ENCODE measurements around the gene COLEC11. TPM values are rescaled to one million over a fixed set of nuclear protein-coding genes. Genes with fewer than 3 reads are reported as not detected.

The COLEC11 gene
- total RNA-seq, 1 experiment from 2014 or later, result 0.77 TPM

DNA sequence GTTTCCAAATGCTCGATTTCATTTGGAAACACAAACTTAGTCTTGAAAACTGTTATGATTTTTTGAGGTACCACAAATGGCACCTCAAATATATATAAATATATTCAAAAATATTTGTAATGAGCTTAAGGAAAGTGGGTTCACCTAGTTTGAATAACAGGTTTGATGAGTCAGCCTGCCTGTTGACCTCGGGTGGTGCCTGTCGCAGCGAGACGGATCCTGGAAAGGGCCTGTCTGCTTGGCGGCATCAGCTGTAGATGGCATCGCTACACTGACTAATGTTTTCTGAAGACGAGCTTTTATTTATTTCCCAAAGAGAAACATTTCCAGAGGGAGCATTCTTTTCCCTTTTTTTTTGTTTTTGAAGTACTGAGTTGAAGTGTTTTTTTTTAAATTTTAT is 70.0 kb downstream of the COLEC11 start:
- Histone ChIP-seq H3K27me3 (replicated peaks; ENCODE audit: insufficient read depth, low read depth, low read length, poor library complexity) (no peaks in the 10 kb centered on the region), H3K4me3 (ENCODE audit: low read depth, low read length, poor library complexity, severe bottlenecking) (no peak overlapping the region), H3K27ac (ENCODE audit: low read depth, low read length, poor library complexity, severe bottlenecking) (no peak overlapping the region), H3K9me3 (ENCODE audit: low read depth, low read length, poor library complexity, severe bottlenecking) (no peaks in the 10 kb centered on the region), H3K4me1 (ENCODE audit: insufficient read depth, low read length, poor library complexity, severe bottlenecking) (peaks cover 2% of the 10 kb centered on the region), H3K36me3 (ENCODE audit: insufficient read depth, low read length, poor library complexity, severe bottlenecking) (no peaks in the 10 kb centered on the region)
- DNase-seq (ENCODE audit: low spot score), result no peak
- TF ChIP-seq, protein P1, sequence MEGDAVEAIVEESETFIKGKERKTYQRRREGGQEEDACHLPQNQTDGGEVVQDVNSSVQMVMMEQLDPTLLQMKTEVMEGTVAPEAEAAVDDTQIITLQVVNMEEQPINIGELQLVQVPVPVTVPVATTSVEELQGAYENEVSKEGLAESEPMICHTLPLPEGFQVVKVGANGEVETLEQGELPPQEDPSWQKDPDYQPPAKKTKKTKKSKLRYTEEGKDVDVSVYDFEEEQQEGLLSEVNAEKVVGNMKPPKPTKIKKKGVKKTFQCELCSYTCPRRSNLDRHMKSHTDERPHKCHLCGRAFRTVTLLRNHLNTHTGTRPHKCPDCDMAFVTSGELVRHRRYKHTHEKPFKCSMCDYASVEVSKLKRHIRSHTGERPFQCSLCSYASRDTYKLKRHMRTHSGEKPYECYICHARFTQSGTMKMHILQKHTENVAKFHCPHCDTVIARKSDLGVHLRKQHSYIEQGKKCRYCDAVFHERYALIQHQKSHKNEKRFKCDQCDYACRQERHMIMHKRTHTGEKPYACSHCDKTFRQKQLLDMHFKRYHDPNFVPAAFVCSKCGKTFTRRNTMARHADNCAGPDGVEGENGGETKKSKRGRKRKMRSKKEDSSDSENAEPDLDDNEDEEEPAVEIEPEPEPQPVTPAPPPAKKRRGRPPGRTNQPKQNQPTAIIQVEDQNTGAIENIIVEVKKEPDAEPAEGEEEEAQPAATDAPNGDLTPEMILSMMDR (conservative IDR thresholded peaks at IDR 0.05; ENCODE audit: low read depth, low read length), result no peak
- TF ChIP-seq EZH2 (IDR thresholded peaks at IDR 0.05; ENCODE audit: borderline replicate concordance, low read depth, low read length, poor library complexity, severe bottlenecking), result no peak
- BruUV-seq (replicated peaks), result no TSS peak
- ChIA-PET CTCF (no interaction called here), POLR2A (ENCODE audit: low non-redundant PET) (interaction anchor here (0.6 kb wide), 1 partner anchor 464 kb away, joined by 5 read pairs; no protein-coding TSS in a partner anchor)
- intact Hi-C loops (cut with micrococcal nuclease; ENCODE audit: unreplicated experiment), result no loop called here

DNA sequence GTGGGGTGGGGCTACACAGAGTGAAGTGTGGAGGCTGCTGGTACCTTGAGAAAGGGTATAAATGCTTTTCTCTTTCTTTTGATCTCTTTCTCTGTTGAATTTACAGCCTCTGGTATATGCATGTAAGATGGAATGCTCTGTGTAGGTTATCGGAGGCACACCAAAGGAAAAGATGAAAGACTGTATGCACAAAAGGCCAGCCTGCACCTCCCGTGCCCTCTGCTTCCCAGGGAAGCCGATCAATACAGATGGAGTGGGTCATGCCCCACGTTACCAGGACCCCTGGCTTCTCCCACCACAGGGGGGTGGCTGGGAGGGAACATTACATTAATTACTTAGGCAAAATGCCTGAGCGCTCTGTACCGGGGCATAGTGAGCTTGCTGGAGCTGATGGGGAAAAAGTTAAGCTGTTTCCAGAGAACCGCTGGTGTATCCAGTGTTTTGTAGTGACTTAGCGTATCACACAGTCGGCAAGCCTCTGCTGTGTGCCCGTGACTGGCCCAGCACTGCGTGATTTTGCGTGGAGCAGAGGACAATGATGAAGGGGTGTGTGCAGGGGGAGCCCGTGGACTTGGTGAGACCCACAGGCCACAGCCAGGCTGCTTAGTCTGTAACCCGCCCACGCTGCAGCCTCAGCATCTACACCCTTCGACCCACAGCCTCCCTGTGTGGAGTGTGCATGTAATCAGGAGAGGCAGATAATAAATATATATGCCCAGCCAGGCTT is 71.1 kb downstream of the COLEC11 start:
- TF ChIP-seq, protein P1 (conservative IDR thresholded peaks at IDR 0.05; ENCODE audit: low read depth, low read length), result no peak
- no peak for TF ChIP-seq EZH2 (IDR thresholded peaks at IDR 0.05; ENCODE audit: borderline replicate concordance, low read depth, low read length, poor library complexity, severe bottlenecking)
- POLR2A ChIA-PET (ENCODE audit: low non-redundant PET), result no interaction called here
- no peak overlapping the region for H3K27ac ChIP-seq (ENCODE audit: low read depth, low read length, poor library complexity, severe bottlenecking)
- intact Hi-C loops (cut with micrococcal nuclease; ENCODE audit: unreplicated experiment), result no loop called here
- no peaks in the 10 kb centered on the region for H3K36me3 ChIP-seq (ENCODE audit: insufficient read depth, low read length, poor library complexity, severe bottlenecking)
- H3K4me3 ChIP-seq (ENCODE audit: low read depth, low read length, poor library complexity, severe bottlenecking), result no peak overlapping the region
- no TSS peak for BruUV-seq (replicated peaks)
- no peaks in the 10 kb centered on the region for H3K9me3 ChIP-seq (ENCODE audit: low read depth, low read length, poor library complexity, severe bottlenecking)
- no peaks in the 10 kb centered on the region for H3K4me1 ChIP-seq (ENCODE audit: insufficient read depth, low read length, poor library complexity, severe bottlenecking)
- DNase-seq (ENCODE audit: low spot score), result no peak
- H3K27me3 ChIP-seq (replicated peaks; ENCODE audit: insufficient read depth, low read depth, low read length, poor library complexity), result no peaks in the 10 kb centered on the region
- CTCF ChIA-PET, result no interaction called here

DNA sequence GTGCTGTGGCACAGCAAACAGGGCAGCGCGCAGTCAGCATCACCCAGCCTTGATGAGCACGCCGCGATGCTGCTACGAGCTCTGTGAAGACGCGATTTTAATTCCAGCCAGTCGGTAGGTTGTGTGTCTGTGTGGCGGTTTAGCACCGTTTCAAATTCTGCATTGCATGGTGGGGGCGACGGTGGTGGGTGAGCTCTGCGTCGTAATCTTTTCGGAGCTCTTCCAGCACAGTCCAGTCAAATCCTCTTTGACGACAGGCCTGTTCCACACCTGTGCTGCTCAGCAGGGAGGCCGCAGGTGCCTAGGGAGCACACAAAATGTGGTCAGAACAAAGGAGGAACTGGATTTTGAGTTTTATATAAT is 71.7 kb downstream of the COLEC11 start:
- no TSS peak for BruUV-seq (replicated peaks)
- no peak for TF ChIP-seq EZH2 (IDR thresholded peaks at IDR 0.05; ENCODE audit: borderline replicate concordance, low read depth, low read length, poor library complexity, severe bottlenecking)
- TF ChIP-seq, protein P1 (conservative IDR thresholded peaks at IDR 0.05; ENCODE audit: low read depth, low read length), result no peak
- DNase-seq (ENCODE audit: low spot score), result no peak
- Histone ChIP-seq H3K4me3 (ENCODE audit: low read depth, low read length, poor library complexity, severe bottlenecking) (no peak overlapping the region), H3K27me3 (replicated peaks; ENCODE audit: insufficient read depth, low read depth, low read length, poor library complexity) (no peaks in the 10 kb centered on the region), H3K4me1 (ENCODE audit: insufficient read depth, low read length, poor library complexity, severe bottlenecking) (no peaks in the 10 kb centered on the region), H3K36me3 (ENCODE audit: insufficient read depth, low read length, poor library complexity, severe bottlenecking) (no peaks in the 10 kb centered on the region), H3K27ac (ENCODE audit: low read depth, low read length, poor library complexity, severe bottlenecking) (no peak overlapping the region), H3K9me3 (ENCODE audit: low read depth, low read length, poor library complexity, severe bottlenecking) (no peaks in the 10 kb centered on the region)
- intact Hi-C loops (cut with micrococcal nuclease; ENCODE audit: unreplicated experiment), result no loop called here
- CTCF ChIA-PET, result no interaction called here
- POLR2A ChIA-PET (ENCODE audit: low non-redundant PET), result no interaction called here

Measured in A673 (cell line).